CD4-positive, alpha-beta T cell treated with Interleukin-2 at 100 ng/mL for 4 hours (primary cell): ENCODE results near the gene RFWD3.
"Not testable (repeated sequence)": the region's sequence is repeated elsewhere in the genome, so short reads cannot be mapped to it uniquely, and the experiment has no call there.

Experiments
- DNase-seq: peaks from one replicate; pipeline ENCODE4 v3.0.0-alpha.2; 2020; ENCODE audit warnings: low spot score

Gene RFWD3

GRCh38 chr16:74666010-74666421 lies 661 bp downstream of the RFWD3 start:
- DNase-seq: no peak

- DNase-seq: no peak
Observed at GRCh38 chr16:74661064-74661463, 5.6 kb downstream of the RFWD3 start.

- no peak for DNase-seq
Observed at GRCh38 chr16:74660383-74660782, 6.3 kb downstream of the RFWD3 start.

GRCh38 chr16:74659041-74659440 lies 7.6 kb downstream of the RFWD3 start:
- no peak for DNase-seq

GRCh38 chr16:74657870-74658642 lies 8.6 kb downstream of the RFWD3 start:
- DNase-seq: no peak

- DNase-seq: no peak
Observed at GRCh38 chr16:74654536-74655050, 12.1 kb downstream of the RFWD3 start.

GRCh38 chr16:74652883-74653282 lies 13.8 kb downstream of the RFWD3 start:
- not testable (repeated sequence) for DNase-seq

GRCh38 chr16:74652249-74652648 lies 14.4 kb downstream of the RFWD3 start:
- no peak for DNase-seq

GRCh38 chr16:74651841-74652240 lies 14.8 kb downstream of the RFWD3 start:
- no peak for DNase-seq

- peak; percentile 16 for DNase-seq
Observed at GRCh38 chr16:74650966-74651567, 15.6 kb downstream of the RFWD3 start.

GRCh38 chr16:74649839-74650504 lies 16.7 kb downstream of the RFWD3 start:
- no peak for DNase-seq

- no peak for DNase-seq
Observed at GRCh38 chr16:74641969-74642368, 24.7 kb downstream of the RFWD3 start.

- no peak for DNase-seq
Observed at GRCh38 chr16:74637742-74638453, 28.8 kb downstream of the RFWD3 start.

GRCh38 chr16:74635303-74635702 lies 31.4 kb downstream of the RFWD3 start:
- DNase-seq: no peak

- DNase-seq: no peak
Observed at GRCh38 chr16:74633686-74634085, 33.0 kb downstream of the RFWD3 start.

- no peak for DNase-seq
Observed at GRCh38 chr16:74627506-74628220, 39.0 kb downstream of the RFWD3 start.

GRCh38 chr16:74626741-74627416 lies 39.8 kb downstream of the RFWD3 start:
- DNase-seq: no peak

GRCh38 chr16:74625500-74626350 lies 41.0 kb downstream of the RFWD3 start:
- DNase-seq: no peak

- DNase-seq: no peak
Observed at GRCh38 chr16:74623839-74624235, 42.8 kb downstream of the RFWD3 start.

GRCh38 chr16:74623214-74623838 lies 43.4 kb downstream of the RFWD3 start:
- DNase-seq: peak; percentile 66
